Immature natural killer cell (primary cell): ENCODE measurements around the gene EPM2AIP1. TPM values are rescaled to one million over a fixed set of nuclear protein-coding genes. Genes with fewer than 3 reads are reported as not detected.
"Not testable (repeated sequence)": the region's sequence is repeated elsewhere in the genome, so short reads cannot be mapped to it uniquely, and the experiment has no call there.

Experiments
- DNase-seq, 3 donors: peaks; one replicate each; pipeline ENCODE4 v3.0.0; 2022; ENCODE audit warnings: mixed read lengths in 1 of 3
- H3K27ac Mint-ChIP-seq, 6 donors: one replicate each; pipeline ENCODE4 v1.8.0; 2020; ENCODE audit warnings: mixed read lengths in 6 of 6, mild to moderate bottlenecking in 5 of 6, inconsistent platforms in 4 of 6, moderate library complexity in 3 of 6
- H3K27me3 Mint-ChIP-seq, 3 donors: one replicate each; pipeline ENCODE4 v1.8.0; 2020 to 2021; ENCODE audit warnings: low read depth in 3 of 3, mild to moderate bottlenecking in 3 of 3, mixed read lengths in 3 of 3, moderate library complexity in 3 of 3, inconsistent platforms in 1 of 3
- H3K36me3 Mint-ChIP-seq, 3 donors: one replicate each; pipeline ENCODE4 v1.8.0; 2020; ENCODE audit warnings: mixed read lengths in 3 of 3, inconsistent platforms in 2 of 3, mild to moderate bottlenecking in 2 of 3
- H3K4me1 Mint-ChIP-seq, 2 donors: one replicate each; pipeline ENCODE4 v1.8.0; 2020; ENCODE audit warnings: inconsistent platforms in 2 of 2, mild to moderate bottlenecking in 2 of 2, mixed read lengths in 2 of 2, moderate library complexity in 1 of 2
- H3K4me3 Mint-ChIP-seq, 5 donors: one replicate each; pipeline ENCODE4 v1.8.0; 2020; ENCODE audit warnings: mild to moderate bottlenecking in 5 of 5, mixed read lengths in 5 of 5, inconsistent platforms in 3 of 5, moderate library complexity in 3 of 5
- H3K9me3 Mint-ChIP-seq, 6 donors: one replicate each; pipeline ENCODE4 v1.8.0; 2020; ENCODE audit warnings: mild to moderate bottlenecking in 6 of 6, mixed read lengths in 6 of 6, inconsistent platforms in 4 of 6, moderate library complexity in 3 of 6
- polyA plus RNA-seq, 3 donors: library from polyadenylated mRNA; unstranded; fragments of 300-500 nt; fragmentation: Illumina TruSeq; gene quantifications; one replicate each; pipeline ENCODE4 v1.2.3, GENCODE V29; 2021

The EPM2AIP1 gene
- polyA plus RNA-seq, 3 donors from 2014 or later = 5.1 to 5.9 (median 5.3) TPM

GRCh38 chr3:36988356-36988755, 4.6 kb downstream of the EPM2AIP1 start:
- Mint-ChIP-seq H3K4me3 (peak overlapping the region; percentile 1 to 43 (median 15)), H3K4me1 (peaks cover 31 to 46% of the 10 kb centered on the region in 2 donors), H3K27ac (peak overlapping the region; percentile 3 to 77 (median 18)), H3K9me3 (no peaks in the 10 kb centered on the region), H3K36me3 (peaks cover 24 to 29% (median 27%) of the 10 kb centered on the region in 3 donors), H3K27me3 (peaks cover 0 to 7% (median 0%) of the 10 kb centered on the region in 3 donors)
- DNase-seq = no peak

GRCh38 chr3:36981006-36981405, 11.9 kb downstream of the EPM2AIP1 start:
- no peak overlapping the region for H3K4me3 Mint-ChIP-seq
- peaks cover 5 to 12% (median 9%) of the 10 kb centered on the region in 6 donors for H3K9me3 Mint-ChIP-seq
- H3K27me3 Mint-ChIP-seq = no peaks in the 10 kb centered on the region
- no peak overlapping the region for H3K27ac Mint-ChIP-seq
- peaks cover 34 to 46% (median 43%) of the 10 kb centered on the region in 3 donors for H3K36me3 Mint-ChIP-seq
- DNase-seq = no peak
- peaks cover 0 to 4% of the 10 kb centered on the region in 2 donors for H3K4me1 Mint-ChIP-seq

DNA sequence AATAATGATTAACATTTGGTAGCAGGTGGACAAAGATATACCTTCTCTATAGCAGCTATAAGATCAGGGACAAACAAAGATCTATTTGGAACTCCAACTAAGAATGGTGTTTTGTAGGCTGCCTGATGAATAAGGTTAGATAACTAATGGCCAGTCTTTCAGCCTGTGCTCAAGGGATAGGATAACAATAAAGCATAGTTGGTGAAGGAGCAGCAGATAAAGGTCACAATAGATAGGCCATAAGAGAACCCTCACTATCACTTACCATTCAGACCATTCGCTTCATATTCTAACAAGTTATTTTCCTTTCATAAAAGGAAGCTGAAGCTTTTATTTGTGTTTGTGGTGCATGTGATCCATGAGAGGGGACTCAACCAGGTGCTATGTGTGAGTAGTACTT, 19.8 kb downstream of the EPM2AIP1 start:
- Mint-ChIP-seq H3K27me3 (no peaks in the 10 kb centered on the region), H3K36me3 (peaks cover 4 to 10% (median 8%) of the 10 kb centered on the region in 3 donors), H3K4me1 (peaks cover 11 to 13% of the 10 kb centered on the region in 2 donors), H3K4me3 (no peak overlapping the region), H3K27ac (no peak overlapping the region), H3K9me3 (peaks cover 0 to 11% (median 0%) of the 10 kb centered on the region in 6 donors)
- no peak for DNase-seq

GRCh38 chr3:36972163-36972562, 20.8 kb downstream of the EPM2AIP1 start:
- no peak overlapping the region for H3K27ac Mint-ChIP-seq
- no peaks in the 10 kb centered on the region for H3K27me3 Mint-ChIP-seq
- no peak for DNase-seq
- H3K9me3 Mint-ChIP-seq = peaks cover 0 to 2% (median 0%) of the 10 kb centered on the region in 6 donors
- peaks cover 4 to 8% (median 6%) of the 10 kb centered on the region in 3 donors for H3K36me3 Mint-ChIP-seq
- H3K4me1 Mint-ChIP-seq = peaks cover 11 to 13% of the 10 kb centered on the region in 2 donors
- no peak overlapping the region for H3K4me3 Mint-ChIP-seq

GRCh38 chr3:36969540-36970432, 23.1 kb downstream of the EPM2AIP1 start:
- DNase-seq = no peak
- Mint-ChIP-seq H3K36me3 (peaks cover 0 to under 1% (median 0%) of the 10 kb centered on the region in 3 donors), H3K4me1 (peaks cover 11 to 13% of the 10 kb centered on the region in 2 donors), H3K4me3 (no peak overlapping the region), H3K9me3 (peaks cover 0 to 2% (median 0%) of the 10 kb centered on the region in 6 donors), H3K27me3 (no peaks in the 10 kb centered on the region), H3K27ac (peak overlapping the region; percentile 4 to 83 (median 70))

DNA sequence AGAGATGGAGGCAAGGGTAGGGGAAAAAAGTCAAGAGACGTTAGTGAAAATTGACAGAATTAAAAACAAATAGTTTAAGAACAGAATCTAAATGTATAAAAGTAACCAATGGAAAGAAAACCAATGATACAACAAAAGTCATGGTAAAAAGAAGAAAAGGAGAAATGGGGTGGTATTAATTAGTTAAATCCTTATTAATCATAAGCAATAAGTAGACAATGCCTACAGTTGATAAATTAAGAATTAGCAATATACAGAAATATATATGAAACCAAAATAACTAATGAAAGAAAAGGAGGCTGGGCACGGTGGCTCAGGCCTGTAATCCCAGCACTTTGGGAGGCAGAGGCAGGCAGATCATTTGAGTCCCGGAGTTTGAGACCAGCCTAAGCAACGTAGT, 23.8 kb downstream of the EPM2AIP1 start:
- H3K27me3 Mint-ChIP-seq = no peaks in the 10 kb centered on the region
- peaks cover 11 to 13% of the 10 kb centered on the region in 2 donors for H3K4me1 Mint-ChIP-seq
- H3K27ac Mint-ChIP-seq = peak overlapping the region in 1 of 6 donors; percentile 71
- H3K4me3 Mint-ChIP-seq = no peak overlapping the region
- peaks cover 0 to 2% (median 0%) of the 10 kb centered on the region in 6 donors for H3K9me3 Mint-ChIP-seq
- H3K36me3 Mint-ChIP-seq = no peaks in the 10 kb centered on the region
- DNase-seq = no peak

DNA sequence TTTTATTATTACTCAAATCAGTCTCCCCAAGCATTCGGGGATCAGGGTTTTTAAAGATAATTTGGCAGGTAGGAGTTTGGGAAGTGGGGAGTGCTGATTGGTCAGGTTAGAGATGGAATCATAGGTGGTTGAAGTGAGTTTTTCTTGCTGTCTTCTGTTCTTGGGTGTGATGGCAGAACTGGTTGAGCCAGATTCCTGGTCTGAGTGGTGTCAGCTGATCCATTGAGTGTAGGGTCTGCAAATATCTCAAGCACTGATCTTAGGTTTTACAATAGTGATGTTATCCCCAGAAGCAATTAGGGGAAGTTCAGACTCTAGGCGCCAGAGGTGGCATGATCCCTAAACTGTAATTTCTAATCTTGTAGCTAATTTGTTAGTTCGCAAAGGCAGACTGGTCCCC, 27.5 kb downstream of the EPM2AIP1 start:
- H3K4me1 Mint-ChIP-seq = peaks cover 11 to 13% of the 10 kb centered on the region in 2 donors
- no peak overlapping the region for H3K4me3 Mint-ChIP-seq
- H3K9me3 Mint-ChIP-seq = no peaks in the 10 kb centered on the region
- H3K27ac Mint-ChIP-seq = no peak overlapping the region
- no peaks in the 10 kb centered on the region for H3K36me3 Mint-ChIP-seq
- DNase-seq = no peak
- H3K27me3 Mint-ChIP-seq = peaks cover 0 to 6% (median 2%) of the 10 kb centered on the region in 3 donors

GRCh38 chr3:36964817-36965216, 28.1 kb downstream of the EPM2AIP1 start:
- no peaks in the 10 kb centered on the region for H3K36me3 Mint-ChIP-seq
- DNase-seq = no peak
- H3K4me3 Mint-ChIP-seq = no peak overlapping the region
- no peaks in the 10 kb centered on the region for H3K9me3 Mint-ChIP-seq
- no peak overlapping the region for H3K27ac Mint-ChIP-seq
- H3K27me3 Mint-ChIP-seq = peaks cover 0 to 8% (median 2%) of the 10 kb centered on the region in 3 donors
- H3K4me1 Mint-ChIP-seq = peaks cover 7 to 9% of the 10 kb centered on the region in 2 donors

GRCh38 chr3:36964331-36964730, 28.6 kb downstream of the EPM2AIP1 start:
- no peaks in the 10 kb centered on the region for H3K36me3 Mint-ChIP-seq
- H3K27ac Mint-ChIP-seq = no peak overlapping the region
- peaks cover 0 to 8% (median 2%) of the 10 kb centered on the region in 3 donors for H3K27me3 Mint-ChIP-seq
- H3K4me3 Mint-ChIP-seq = no peak overlapping the region
- H3K4me1 Mint-ChIP-seq = peaks cover 3 to 4% of the 10 kb centered on the region in 2 donors
- H3K9me3 Mint-ChIP-seq = no peaks in the 10 kb centered on the region
- no peak for DNase-seq

GRCh38 chr3:36963008-36963407, 29.9 kb downstream of the EPM2AIP1 start:
- not testable (repeated sequence) for H3K27me3 Mint-ChIP-seq, H3K27ac Mint-ChIP-seq, H3K36me3 Mint-ChIP-seq, DNase-seq, H3K9me3 Mint-ChIP-seq, H3K4me3 Mint-ChIP-seq
- peaks cover 5 to 10% of the 10 kb centered on the region in 2 donors for H3K4me1 Mint-ChIP-seq

GRCh38 chr3:36960502-36960901, 32.4 kb downstream of the EPM2AIP1 start:
- no peaks in the 10 kb centered on the region for H3K9me3 Mint-ChIP-seq
- H3K4me3 Mint-ChIP-seq = no peak overlapping the region
- no peak overlapping the region for H3K27ac Mint-ChIP-seq
- H3K36me3 Mint-ChIP-seq = no peaks in the 10 kb centered on the region
- DNase-seq = no peak
- H3K4me1 Mint-ChIP-seq = peaks cover 6 to 17% of the 10 kb centered on the region in 2 donors
- H3K27me3 Mint-ChIP-seq = peaks cover 0 to 8% (median 2%) of the 10 kb centered on the region in 3 donors

DNA sequence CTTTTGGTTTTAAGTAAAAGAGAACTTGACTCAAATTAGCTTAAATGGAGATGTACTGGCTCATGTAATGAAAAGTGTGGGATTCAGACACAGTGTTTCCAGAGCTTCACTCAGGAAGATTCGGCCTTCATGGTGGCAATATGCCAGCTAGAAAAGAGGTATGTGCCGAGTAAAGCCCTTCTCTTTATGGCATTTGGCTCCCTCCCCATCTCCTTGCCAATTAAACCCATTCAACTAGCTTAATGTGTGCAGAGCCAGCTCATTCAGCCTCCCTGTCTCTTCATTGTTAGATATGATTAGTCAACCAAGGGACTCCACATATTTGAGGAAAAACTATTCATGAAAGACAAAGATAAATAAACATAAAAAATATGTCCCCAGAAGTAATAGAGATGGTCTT, 33.1 kb downstream of the EPM2AIP1 start:
- Mint-ChIP-seq H3K36me3 (no peaks in the 10 kb centered on the region), H3K27ac (no peak overlapping the region), H3K4me3 (no peak overlapping the region), H3K9me3 (no peaks in the 10 kb centered on the region), H3K4me1 (peaks cover 6 to 17% of the 10 kb centered on the region in 2 donors), H3K27me3 (peaks cover 0 to 8% (median 2%) of the 10 kb centered on the region in 3 donors)
- DNase-seq = no peak

- Mint-ChIP-seq H3K36me3 (no peaks in the 10 kb centered on the region), H3K4me3 (no peak overlapping the region)
Observed at GRCh38 chr3:36957862-36958686, 34.9 kb downstream of the EPM2AIP1 start.

More at GRCh38 chr3:36957862-36958686, 34.9 kb downstream of the EPM2AIP1 start:
- Mint-ChIP-seq H3K27me3 (peaks cover 0 to 3% (median 0%) of the 10 kb centered on the region in 3 donors), H3K27ac (peak overlapping the region in 3 of 6 donors; percentile 5 to 26 (median 12)), H3K9me3 (no peaks in the 10 kb centered on the region), H3K4me1 (peaks cover 6 to 17% of the 10 kb centered on the region in 2 donors)
- no peak for DNase-seq
